ENCODE data around the gene PIMREG.

PIMREG gene

DNA sequence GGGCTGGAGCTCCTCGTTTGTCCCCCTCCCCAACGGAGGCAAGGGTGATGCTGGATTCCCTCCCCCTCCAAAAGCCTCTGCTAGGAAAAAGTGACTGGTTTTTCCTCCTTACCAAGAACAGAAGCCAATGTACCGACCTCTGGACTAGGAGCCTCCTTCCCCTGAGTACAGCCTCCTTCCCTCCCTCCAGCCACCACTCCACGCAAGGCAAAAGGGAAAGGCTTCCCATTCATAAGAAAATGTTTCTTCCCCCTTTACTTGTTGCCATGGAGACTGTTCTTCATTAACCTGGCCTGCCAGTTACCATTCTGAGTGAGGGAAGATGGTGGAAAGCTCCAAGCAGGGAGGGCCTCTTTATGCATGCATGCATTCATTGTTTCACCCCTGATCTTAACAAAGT lies 4.3 kb upstream of the PIMREG start:
- DNase-seq = no peak

DNA sequence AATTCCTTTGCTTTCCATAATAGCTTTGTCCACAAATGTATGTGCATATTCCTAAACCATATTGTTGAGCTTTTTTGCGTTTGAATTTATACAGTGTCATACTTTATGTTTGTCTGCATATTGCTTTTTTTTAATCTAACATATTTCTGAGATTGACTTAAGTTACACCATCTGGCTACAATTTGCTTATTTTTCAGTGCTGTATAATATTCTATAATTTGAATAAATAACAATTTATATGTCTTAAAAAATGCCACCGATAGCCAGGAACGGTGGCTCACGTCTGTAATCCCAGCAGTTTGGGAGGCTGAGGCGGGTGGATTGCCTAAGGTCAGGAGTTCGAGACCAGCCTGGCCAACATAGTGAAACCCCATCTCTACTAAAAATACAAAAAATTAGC lies 1.5 kb upstream of the PIMREG start:
- no peak for DNase-seq

DNA sequence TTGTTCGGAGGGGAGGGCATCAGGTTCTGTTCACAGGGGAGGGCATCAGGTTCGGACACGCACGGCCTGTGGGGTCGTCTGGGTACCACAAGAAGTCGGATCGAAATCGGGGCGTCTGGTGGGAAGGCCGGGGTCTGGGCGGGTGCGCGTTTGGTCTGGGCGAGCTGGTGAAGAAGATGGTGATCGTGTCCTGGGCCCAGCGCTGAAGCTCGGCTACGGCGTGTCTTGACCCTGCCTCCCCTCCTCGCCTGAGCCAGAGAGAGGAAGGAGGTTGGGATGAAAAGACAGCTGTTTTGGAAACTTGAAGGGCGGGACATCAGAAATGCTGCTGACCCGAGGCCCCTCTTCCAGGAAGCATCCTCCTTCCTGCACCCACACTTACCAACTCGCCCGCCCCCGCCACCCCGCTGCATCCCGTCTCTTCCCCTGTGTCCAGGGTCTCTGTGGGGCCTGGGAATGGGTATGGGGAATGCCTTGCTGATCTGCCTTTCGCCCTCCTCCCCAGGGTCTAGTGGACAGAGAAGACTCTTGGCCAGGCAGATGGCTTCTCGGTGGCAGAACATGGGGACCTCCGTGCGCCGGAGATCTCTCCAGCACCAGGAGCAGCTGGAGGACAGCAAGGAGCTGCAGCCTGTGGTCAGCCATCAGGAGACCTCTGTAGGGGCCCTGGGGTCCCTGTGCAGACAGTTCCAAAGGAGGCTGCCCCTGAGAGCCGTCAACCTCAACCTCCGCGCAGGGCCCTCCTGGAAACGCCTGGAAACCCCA lies 498 bp downstream of the PIMREG start:
- DNase-seq = no peak

DNA sequence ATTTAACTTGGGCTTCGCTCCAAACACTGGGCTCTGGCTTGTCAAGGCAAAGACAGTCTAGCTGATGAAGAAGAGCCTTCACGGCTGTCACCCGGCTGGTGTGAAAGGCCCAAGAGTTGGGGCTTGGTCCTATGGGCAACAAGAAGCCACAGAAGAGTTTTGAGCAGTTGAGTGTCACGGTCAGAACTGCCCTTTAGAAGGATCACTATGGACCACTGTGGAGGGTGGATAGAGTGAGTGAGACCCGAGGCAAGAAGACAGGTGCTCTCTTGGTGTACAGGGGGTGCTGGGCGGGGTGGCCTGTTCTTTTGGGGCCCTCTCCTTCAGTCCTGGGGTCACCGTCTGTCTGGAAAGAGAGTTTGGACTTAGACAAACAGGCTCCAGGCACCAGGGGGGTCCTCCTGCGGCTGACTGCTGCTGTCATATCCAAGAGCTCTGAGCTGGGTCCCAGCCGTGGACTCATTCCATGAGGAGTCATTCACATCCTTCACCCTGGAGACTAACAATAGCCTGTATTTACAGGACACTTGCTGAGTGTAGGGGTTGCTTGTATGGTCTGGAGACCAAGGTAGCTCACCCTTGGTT lies 2.4 kb downstream of the PIMREG start:
- DNase-seq = no peak

DNA sequence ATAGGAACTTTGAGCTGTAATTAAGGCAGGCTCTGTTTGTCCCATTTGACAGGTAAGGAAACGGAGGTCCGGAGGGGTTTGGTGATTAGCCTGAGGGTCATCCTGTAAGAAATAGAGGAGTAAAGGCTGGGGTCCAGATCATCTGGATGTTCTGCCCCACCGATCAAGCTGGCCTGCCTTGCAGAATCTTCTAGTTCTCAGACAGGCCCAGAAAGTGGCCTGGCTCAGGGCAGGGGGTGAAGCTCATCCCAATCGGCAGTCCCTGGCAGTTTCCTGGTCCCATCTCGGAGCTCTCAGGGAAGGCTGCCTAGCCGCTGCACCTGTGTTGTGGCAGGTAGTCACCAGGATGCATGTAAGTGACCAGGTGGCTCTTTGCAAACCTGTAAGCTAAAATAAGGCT lies 4.2 kb downstream of the PIMREG start:
- no peak for DNase-seq

DNA sequence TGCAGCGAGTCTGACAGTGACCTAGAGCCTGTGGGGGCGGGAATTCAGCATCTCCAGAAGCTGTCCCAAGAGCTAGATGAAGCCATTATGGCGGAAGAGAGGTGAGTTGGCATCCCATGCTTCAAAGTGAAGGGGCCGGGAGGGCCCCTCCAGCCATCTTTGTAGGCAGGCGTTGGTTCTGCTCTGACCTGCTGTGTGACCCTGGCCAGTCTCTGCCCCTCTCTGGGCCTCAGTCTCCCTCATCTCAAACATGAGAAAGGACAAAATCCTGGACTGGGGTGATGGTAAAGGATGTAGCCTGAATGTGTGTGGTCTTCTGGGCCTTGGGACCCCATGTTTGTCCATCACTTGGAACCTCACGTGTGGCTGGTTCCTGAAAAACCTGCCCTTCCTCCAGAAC lies 5.1 kb downstream of the PIMREG start:
- no peak for DNase-seq

DNA sequence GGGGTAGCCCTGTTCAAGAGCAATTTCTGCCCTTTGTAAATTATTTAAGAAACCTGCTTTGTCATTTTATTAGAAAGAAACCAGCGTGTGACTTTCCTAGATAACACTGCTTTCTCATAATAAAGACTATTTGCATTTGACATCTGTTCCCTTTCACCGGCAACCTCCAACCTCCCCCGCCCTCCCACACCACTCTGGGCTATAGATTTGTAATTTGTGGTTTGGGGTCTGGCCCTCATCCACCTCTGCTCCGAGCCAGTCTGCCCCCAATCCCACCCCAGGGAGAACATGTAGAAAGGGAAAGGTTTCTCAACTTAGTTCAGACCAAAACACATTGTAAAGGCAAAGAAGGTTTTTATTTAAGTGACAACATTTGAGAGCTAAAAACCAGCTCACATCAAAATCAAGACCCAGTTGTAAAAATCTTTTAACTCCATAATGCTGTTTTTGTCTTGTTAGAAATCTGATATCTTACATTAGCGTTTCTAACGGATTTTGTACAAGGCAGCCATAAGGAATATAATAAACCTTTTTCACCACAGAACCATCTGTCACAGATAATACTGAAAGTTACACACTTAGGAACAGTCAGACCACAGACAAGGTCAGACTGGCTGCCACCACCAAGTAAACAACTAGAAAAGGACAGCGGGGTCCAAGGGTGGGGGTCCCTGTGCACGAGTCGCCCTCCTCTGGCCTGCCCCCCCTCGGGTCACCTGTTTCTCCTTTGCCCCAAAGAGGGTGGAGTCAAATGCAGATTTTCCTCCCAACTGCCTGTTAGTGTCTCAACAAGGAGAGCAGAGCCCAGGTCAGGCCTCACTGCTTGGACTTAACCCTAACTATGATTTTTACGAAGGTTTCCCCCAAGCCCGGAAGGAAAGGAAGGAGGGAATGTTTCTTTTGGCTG lies 6.9 kb downstream of the PIMREG start:
- DNase-seq = no peak

DNA sequence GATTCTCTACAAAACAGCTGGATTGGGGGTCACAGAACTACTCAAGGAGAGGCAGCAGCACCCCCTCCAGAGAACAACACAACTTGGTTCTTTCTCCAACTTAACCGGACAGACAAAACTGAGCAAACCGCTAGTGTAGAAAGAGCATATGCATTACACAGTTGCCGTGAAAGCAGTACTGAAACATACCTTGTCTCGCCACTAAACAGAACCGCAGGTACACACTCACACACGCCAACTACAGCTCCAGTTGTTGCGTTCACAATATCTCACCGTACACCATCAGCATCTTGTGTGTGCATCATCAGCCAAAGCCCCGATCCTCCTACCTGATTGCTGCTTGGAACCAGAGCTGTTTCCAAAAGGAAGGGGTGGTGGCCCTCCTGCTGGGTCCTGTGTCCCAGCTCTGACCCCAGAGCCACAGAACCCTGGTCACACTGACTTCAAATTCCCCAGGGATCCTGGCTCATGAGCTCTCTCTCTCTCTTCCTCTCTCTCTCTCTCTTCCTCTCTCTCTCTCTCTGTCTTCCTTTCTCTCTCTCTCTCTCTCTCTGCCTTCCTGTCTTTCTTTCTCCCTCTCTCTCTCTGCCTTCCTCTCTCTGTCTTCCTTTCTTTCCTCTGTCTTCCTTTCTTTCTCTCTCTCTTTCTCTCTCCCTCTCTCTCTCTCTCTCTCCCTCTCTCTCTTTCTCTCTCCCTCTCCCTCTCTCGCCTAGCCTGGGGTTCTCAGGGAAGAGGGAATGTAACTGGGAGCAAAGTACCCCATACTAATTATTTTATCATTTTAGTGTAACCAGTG lies 8.4 kb downstream of the PIMREG start:
- DNase-seq = no peak

DNA sequence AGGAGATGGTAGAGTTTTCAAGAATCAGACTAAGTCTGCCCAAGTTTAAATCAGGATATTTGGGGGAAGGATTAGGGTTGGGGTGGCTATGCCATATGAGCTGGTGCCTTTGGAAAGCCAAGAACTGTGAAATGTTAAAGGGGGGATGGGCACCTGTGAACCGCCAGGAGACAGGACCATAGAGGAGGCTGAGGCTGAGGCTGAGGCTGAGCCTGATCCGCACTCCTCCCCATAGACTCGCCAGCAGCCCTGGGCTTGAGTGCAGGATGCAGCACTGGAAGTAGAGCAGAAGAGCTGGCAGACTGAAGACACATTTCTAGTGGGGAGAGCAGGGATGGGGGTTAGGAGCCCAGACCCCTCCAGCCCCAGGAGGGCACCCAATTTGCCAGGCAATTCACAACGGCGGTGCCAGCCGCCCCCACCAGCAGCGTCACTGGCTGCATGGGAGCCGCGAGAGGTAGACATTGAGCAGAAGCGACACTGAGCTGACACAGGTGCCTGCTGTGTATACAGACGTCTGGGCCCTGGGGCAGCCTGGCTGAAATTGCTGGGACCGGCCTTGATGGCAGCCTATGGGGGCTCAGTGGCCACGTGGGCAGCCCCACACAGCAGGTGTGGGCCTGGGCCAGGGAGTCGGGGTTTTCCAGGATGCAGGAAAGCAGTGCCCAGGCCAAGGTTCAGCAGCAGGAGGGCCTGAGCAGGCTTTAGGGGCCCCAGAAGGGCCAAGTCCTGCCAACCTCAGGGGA lies 9.2 kb downstream of the PIMREG start:
- no peak for DNase-seq

DNA sequence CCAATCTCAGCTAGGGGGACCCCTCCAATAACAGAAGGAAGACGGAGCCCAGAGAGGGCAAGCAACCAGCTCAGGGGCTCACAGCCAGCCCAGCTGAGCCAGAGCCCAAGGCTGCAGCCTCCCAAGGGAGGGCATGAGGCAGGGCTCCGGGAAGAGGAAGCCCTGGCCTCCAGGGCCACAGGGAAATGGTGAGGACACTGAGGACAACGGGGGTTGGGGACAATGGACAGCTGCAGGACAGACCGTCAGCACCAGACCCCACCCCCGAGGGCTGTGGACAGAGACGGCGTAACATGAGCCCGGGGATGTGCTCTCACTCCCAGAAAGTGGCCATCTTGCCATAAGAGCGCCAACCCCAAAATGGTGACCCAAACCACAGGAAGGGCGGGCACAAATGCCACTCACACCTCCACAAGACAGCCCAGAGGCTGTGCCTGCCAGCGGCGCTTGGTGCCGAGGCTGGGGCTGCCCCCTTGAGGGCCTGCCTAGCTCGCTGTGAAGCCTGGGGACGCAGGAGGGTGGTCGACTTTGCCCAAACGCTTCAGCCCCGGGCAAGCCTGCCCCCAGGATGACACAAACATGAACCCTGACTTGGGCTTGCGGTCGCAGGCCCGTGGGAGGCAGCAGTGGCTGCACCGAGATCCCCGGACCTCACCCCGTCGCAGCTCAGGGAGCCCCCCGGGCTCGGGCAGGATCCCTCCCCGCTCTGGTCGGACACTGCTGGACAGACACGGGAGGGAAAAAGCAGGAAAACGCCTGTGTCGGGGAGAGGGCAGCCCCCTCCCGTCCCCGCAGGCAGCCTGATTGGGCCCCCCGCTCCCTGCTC lies 10.5 kb downstream of the PIMREG start:
- no peak for DNase-seq

DNA sequence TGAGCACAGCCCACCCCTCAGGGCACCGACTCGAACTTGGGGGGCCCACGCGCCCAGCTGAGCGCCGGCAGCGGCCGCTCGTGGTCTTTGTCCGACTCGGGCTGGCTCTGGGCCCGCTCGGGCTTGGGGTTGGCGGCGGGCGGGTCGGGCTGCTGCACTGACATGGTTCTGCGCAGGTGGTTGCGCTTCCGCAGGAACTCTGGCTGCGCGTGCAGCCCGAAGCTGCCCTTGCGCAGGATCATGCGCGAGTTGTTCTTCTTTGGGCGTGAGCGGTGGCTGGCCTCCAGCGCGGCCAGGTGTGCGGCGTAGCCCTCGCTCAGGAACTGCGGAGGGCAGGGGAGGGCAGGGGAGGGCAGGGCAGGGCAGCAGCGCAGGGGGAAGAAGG lies 11.1 kb downstream of the PIMREG start:
- DNase-seq = no peak

DNA sequence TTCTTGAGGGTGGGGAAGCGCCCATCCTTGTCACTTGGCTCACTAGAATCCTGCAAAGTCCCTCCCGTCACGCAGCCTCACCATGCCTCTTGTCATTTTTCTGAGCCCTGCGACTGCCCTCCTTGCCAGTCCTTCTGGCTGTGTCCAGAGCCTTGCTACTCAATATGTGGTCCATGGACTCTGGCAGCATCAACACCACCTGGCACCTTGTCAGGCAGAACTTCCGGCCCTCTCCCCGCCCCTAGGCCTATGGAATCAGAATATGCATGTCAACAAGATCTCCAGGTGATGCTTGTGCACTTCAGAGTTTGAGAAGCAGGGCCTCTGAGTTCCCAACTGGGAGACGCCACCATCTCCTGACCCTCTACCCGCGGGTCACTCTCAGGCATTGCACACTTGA lies 12.1 kb downstream of the PIMREG start:
- DNase-seq = no peak

DNA sequence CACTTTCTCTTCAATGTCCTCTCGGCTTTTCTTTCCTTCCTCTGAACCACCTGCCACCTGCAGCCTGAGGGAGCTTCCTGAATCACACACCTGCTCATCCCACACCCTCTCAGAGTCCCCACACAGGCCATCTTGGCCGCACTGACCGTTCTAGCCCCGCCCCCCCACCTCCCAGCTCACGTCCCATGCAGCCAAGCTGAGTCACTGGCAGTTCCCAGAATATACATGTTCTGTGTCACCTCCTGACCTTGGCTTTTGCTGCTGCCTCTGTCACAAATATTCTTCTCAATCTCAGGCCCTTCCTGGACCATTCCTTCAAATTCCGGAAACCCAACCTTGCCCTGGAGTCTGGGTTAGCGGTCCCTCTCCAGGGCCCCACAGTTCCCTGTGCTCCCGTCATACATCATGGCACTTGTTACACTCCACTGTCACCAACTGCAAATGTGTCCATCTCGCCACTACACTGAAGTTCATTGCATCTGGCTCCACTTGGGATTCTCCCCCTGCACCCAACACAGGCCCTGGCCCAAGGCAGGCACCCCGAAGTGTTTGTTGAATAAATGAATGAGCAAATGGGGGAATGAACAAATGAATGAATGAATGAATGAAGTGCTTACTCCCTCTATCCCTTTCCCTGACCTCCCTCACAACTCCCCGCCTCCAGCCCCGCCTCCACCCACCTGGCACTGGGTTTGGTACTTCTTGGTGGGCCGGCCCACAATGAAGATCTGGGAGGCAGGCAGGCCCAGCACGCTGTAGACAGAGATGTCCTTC lies 12.8 kb downstream of the PIMREG start:
- DNase-seq = peak; percentile 71

DNA sequence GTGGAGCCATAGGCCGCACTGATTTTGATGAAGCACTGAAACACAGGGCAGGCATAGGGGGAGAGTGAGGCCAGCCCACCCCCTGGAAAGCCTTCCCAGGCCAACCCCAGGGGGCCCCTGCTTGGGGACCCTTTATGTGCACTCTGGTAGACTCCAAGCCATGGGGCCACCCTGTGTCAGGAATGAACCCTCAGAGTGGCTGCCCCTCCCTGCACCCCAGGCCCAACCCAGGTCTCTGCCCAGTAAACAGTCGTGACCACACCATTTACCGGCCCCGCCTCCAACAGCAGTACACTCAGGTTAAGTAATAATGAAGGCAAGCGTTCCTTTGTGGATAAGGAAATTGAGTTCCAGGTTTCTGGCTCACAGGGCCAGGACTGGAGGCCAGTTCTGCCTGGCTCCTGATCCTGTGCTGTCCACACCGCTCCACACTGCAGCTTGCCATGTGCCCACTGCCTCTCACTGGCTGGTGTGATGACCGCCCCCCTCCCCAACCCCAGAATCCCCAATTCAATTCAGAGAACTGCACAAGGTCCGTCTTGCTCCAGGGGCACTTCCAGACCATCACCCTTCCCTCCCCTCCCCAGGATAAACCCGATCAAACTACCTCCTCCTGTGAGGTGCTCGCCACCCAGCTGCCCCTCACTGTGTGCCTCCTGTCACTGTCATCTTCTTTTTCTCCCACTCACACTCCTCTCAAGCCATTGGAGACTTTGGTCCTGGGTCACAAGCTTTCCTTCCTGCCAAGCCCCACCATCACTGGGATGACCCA lies 13.6 kb downstream of the PIMREG start:
- DNase-seq = no peak

DNA sequence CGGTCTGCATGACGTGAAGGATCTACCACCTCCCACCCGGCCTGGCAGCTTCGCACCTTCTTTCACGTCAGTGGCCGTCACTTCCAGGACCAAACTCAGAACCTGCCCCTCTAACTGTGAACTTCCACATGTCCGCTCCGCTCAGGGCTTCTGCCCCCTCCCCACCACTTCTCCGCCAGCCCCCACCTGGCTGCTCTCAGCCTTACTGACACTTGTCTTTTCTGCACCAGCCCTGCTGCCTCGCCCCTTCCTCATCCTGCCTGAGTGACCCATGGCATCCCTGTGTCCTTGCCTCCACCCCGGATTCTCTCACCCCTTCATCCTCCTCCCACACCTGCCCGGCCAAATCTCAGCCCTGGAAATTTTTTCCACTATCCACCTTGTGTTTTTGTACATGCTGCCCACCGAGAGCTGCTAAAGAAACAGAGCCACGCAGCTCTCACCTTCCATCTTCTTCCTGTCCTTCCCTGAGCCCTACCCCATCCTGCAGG lies 14.2 kb downstream of the PIMREG start:
- no peak for DNase-seq

DNA sequence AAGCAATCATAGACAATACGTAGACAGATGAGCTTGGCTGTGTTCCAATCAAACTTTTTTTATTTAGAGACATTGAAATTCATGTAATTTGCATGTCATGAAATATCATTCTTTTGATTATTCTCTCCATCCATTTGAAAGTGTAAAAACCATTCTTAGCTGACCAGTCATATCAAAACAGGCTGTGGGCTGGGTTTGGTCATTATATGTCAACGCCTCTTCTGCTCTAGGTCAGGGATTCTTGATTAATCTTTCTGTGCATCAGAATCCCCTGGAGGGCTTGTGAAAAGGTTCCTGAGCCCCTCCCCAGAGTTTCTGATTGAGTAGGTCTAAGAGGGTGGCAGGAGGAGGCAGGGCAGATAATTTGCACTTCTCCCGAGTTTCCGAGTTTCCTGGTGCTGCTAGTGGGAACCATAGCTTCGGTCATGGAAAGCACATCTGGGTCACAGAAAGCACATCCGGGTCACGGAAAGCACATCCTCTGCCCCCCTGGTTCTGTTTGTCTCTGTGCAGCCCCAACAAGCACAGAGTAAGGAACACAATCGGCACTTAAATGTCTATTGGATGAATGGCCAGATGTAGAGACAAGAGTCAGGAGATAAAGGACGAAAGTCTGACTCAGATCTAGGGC lies 16.4 kb downstream of the PIMREG start:
- no peak for DNase-seq

DNA sequence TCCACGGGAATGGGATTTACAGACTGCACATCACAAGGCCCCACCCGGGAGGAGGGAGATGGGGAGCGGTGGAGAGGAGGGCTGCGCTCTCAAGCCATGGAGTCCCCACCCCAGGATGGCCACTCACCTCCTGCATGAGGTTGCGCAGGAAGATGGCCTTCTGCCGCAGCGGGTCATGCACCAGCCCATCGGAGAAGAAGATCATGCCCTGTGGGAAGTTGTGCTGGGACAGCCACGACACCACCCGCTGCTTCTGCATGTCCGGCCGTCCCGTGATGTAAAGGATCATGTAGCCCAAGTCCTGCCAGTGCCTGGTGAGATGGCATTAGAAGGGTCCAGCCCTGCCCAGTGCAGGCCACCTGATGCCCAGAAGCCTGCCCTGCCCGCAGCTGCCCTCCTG lies 17.0 kb downstream of the PIMREG start:
- DNase-seq = no peak

DNA sequence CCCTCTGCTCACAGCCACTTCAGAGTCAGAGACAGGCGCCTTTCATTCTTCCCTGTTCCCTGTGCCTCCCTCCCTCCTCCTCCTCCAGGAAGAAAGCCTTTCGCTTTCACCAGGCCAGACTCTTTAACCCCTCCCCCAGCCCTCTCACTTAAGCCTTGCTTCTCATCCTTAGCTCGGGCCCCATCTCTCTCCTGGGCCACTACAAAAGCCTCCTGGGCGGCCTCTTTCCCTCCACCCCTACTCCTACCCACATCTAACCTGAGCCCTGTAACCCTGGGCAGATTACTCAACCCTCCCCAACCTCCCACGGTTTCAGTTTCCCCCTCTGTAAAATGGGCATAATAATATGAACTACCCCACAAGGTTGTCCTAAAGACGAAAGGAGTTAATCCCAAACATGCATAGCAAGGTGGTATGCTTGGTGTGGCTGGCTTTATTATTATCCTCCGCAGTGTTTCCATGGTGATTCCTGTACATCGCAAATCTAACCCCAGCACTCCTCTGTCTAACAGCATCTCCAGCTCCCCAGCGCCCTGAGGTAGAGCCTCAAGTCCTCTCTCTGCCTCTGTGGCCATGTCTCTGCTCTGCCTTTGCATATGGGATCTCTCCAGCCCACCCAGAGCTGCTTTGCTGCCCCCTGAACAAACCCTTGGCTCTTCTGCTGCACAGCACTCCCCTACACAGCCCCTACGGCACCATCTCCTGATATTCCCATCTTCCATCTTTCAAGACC lies 17.7 kb downstream of the PIMREG start:
- DNase-seq = no peak

Data from HCEC 1CT (cell line).